Gastrocnemius medialis (tissue), 4 donors: Measurements from ENCODE around the gene PPA1.

ENCODE experiments used
- POLR2A ChIP-seq, 2 donors: fragments of 450-650 bp; IDR thresholded peaks; one replicate each; pipeline ENCODE4 v1.6.1; 2017; ENCODE audit warnings: antibody characterized with exemption in 2 of 2, mild to moderate bottlenecking in 2 of 2, moderate library complexity in 2 of 2
- TF ChIP-seq, protein P1 (sequence below), 5 experiments: fragments of 450-650 bp in 3 of 5; fragments of 200-600 bp in 2 of 5; sonication (generic) in 2 of 5; IDR thresholded peaks in 4 of 5; conservative IDR thresholded peaks in 1 of 5; 1 replicate in 4 of 5; 2 replicates in 1 of 5; pipeline ENCODE4 v1.5.1; 2016 to 2019; ENCODE audit warnings: antibody characterized with exemption in 5 of 5, mild to moderate bottlenecking in 3 of 5, moderate library complexity in 3 of 5

GRCh38 chr10:70274643-70275042, 41.4 kb upstream of the PPA1 start:
- TF ChIP-seq, protein P1, sequence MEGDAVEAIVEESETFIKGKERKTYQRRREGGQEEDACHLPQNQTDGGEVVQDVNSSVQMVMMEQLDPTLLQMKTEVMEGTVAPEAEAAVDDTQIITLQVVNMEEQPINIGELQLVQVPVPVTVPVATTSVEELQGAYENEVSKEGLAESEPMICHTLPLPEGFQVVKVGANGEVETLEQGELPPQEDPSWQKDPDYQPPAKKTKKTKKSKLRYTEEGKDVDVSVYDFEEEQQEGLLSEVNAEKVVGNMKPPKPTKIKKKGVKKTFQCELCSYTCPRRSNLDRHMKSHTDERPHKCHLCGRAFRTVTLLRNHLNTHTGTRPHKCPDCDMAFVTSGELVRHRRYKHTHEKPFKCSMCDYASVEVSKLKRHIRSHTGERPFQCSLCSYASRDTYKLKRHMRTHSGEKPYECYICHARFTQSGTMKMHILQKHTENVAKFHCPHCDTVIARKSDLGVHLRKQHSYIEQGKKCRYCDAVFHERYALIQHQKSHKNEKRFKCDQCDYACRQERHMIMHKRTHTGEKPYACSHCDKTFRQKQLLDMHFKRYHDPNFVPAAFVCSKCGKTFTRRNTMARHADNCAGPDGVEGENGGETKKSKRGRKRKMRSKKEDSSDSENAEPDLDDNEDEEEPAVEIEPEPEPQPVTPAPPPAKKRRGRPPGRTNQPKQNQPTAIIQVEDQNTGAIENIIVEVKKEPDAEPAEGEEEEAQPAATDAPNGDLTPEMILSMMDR (IDR thresholded peaks at IDR 0.05 in 4 of 5, conservative IDR thresholded peaks at IDR 0.05 in 1 of 5) = no peak
- TF ChIP-seq POLR2A (IDR thresholded peaks at IDR 0.05) = no peak
